Right lobe of liver (tissue), 6 donors: ENCODE data around the gene TRMT44. TPM values are rescaled to one million over a fixed set of nuclear protein-coding genes. Genes with fewer than 3 reads are reported as not detected.

ENCODE experiments used
- ATAC-seq, 4 donors: fragments of 200-7000 bp; cut with Tn5 transposase; one replicate each; pipeline ENCODE4 v1.9.1; 2020; ENCODE audit warnings: mild to moderate bottlenecking in 4 of 4, moderate library complexity in 4 of 4
- DNase-seq, 3 donors: peaks; one replicate each; pipeline ENCODE4 v3.0.0-alpha.2; 2020
- H3K27ac ChIP-seq, 3 donors: fragments of 200-600 bp; one replicate each; pipeline ENCODE4 v1.8.0; 2022
- H3K27me3 ChIP-seq, 2 donors: fragments of 200-600 bp; one replicate each; pipeline ENCODE4 v1.8.0; 2022
- H3K36me3 ChIP-seq, 4 donors: fragments of 200-600 bp; sonication (generic) in 1 of 4; one replicate each; pipeline versions ENCODE4 v1.5.1 to v1.8.0; 2017 to 2022; ENCODE audit warnings: control low read depth in 1 of 4
- H3K4me1 ChIP-seq, 4 donors: fragments of 200-600 bp; sonication (generic) in 1 of 4; one replicate each; pipeline versions ENCODE4 v1.5.1 to v1.8.0; 2017 to 2022; ENCODE audit warnings: control low read depth in 1 of 4
- H3K4me3 ChIP-seq, 3 donors: fragments of 200-600 bp; one replicate each; pipeline ENCODE4 v1.8.0; 2022
- H3K9me3 ChIP-seq, 4 donors: fragments of 200-600 bp; sonication (generic) in 1 of 4; one replicate each; pipeline versions ENCODE4 v1.5.1 to v1.8.0; 2017 to 2022; ENCODE audit warnings: control low read depth in 1 of 4
- POLR2A ChIP-seq: fragments of 450-650 bp; IDR thresholded peaks from one replicate; pipeline ENCODE4 v1.6.1; 2017; ENCODE audit warnings: antibody characterized with exemption, mild to moderate bottlenecking
- WGBS: methylation state at CpG from one replicate; pipeline ENCODE4 v1.1.6; 2018; ENCODE audit warnings: low coverage, low lambda C conversion rate; ENCODE audit not compliant: insufficient coverage; ENCODE audit errors: missing lambda C conversion rate; 5-methylcytosine and 5-hydroxymethylcytosine counted together
- intact Hi-C, 2 donors: fragments of 100-400 bp; cut with DNase I; formaldehyde crosslinking; loops; one replicate each; pipeline versions ENCODE4 v1.11.2 to v1.14.1; 2022
- total RNA-seq, 6 experiments: library from RNA; depleted of rRNA in 2 of 6; stranded (reverse); fragments of >200 nt in 2 of 6; fragmentation: NEBNext Ultra II Directional in 3 of 6; extraction: Animal tissue kit (Norgen Biotek cat#: 25700) in 3 of 6; gene quantifications; one replicate each; pipeline versions ENCODE4 v1.1.0 to v1.2.4, GENCODE V29; 2016 to 2023
- TF ChIP-seq, protein P1 (sequence below), 4 donors: fragments of 200-600 bp in 3 of 4; fragments of 450-650 bp in 1 of 4; IDR thresholded peaks; one replicate each; pipeline versions ENCODE4 v1.5.1 to v1.8.0; 2016 to 2022; ENCODE audit warnings: antibody characterized with exemption in 4 of 4, mild to moderate bottlenecking in 2 of 4
- donor health status: DM: no; HTN: yes; CAD: no.
- donor health status: DM: no; HTN: no; CAD: no.
- donor health status: DM: no; HTN: no; CAD: no.
- donor health status: DM: no; HTN: yes; CAD: no.
- donor health status: DM: no; HTN: yes; CAD: no.

TRMT44 gene
- total RNA-seq, 6 experiments from 2014 or later, result 8.8 to 10.6 (median 9.6) TPM

DNA sequence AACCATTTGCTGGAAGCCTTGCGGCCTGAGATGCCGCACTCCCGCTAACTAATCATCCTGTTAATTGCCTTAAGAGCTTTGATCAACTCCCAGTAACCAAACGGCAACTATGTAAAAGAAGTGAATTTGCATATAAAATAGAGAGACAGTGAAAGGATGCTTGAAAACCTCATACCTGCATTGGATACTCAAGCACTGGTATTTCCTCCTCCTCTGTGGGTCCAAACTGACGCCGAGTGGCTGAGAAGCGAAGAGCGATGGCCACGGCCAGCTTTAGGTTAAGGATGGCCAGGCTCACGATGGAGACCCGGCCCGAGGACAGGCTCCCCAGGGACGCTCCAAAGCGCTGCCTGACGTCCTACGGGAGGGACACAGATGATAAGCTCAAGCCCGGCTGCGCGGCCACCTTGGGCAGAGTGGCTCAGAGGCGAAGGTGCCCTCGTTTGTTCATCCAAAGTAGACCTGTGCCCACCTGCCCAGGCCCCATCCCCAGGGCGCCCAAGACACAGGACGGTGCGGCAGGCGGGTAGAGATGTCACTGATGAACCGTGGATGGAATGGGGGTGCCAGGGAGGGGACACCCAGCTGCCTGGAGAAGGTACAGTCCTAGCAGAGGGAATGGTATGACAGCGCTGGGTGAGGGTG is 43.7 kb upstream of the TRMT44 start:
- H3K4me3 ChIP-seq, result no peak overlapping the region
- no peak for DNase-seq
- no peaks in the 10 kb centered on the region for H3K4me1 ChIP-seq
- no peak for ATAC-seq
- 97% methylated on average over 14 of the region's 27 CpGs for WGBS
- H3K27ac ChIP-seq, result no peak overlapping the region
- H3K36me3 ChIP-seq, result peaks cover 0 to 13% (median 3%) of the 10 kb centered on the region in 4 donors
- intact Hi-C loops, result no loop called here
- no peaks in the 10 kb centered on the region for H3K9me3 ChIP-seq
- TF ChIP-seq POLR2A, result no peak
- H3K27me3 ChIP-seq, result no peaks in the 10 kb centered on the region

DNA sequence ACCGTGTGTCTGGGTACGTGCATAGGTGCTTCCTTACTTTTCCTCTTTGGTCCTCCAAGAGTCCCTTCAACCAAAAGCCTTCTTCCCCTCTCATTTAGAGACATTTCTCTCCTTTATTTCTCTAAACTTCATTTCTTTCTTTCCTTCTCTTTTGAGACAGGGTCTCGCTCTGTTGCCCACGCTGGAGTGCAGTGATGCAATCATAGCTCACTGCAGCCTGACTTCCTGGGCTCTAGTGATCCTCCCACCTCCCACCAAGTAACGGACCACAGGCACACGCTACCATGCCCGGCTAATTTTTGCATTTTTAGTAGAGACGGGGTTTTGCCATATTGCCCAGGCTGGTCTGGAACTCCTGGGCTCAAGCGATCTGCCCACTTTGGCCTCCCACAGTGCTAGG is 42.2 kb upstream of the TRMT44 start:
- Histone ChIP-seq H3K27ac (no peak overlapping the region), H3K4me3 (no peak overlapping the region), H3K27me3 (no peaks in the 10 kb centered on the region), H3K4me1 (no peaks in the 10 kb centered on the region), H3K36me3 (peaks cover 0 to 9% (median 3%) of the 10 kb centered on the region in 4 donors), H3K9me3 (no peaks in the 10 kb centered on the region)
- TF ChIP-seq, protein P1, sequence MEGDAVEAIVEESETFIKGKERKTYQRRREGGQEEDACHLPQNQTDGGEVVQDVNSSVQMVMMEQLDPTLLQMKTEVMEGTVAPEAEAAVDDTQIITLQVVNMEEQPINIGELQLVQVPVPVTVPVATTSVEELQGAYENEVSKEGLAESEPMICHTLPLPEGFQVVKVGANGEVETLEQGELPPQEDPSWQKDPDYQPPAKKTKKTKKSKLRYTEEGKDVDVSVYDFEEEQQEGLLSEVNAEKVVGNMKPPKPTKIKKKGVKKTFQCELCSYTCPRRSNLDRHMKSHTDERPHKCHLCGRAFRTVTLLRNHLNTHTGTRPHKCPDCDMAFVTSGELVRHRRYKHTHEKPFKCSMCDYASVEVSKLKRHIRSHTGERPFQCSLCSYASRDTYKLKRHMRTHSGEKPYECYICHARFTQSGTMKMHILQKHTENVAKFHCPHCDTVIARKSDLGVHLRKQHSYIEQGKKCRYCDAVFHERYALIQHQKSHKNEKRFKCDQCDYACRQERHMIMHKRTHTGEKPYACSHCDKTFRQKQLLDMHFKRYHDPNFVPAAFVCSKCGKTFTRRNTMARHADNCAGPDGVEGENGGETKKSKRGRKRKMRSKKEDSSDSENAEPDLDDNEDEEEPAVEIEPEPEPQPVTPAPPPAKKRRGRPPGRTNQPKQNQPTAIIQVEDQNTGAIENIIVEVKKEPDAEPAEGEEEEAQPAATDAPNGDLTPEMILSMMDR (IDR thresholded peaks at IDR 0.05), result no peak
- no peak for TF ChIP-seq POLR2A
- ATAC-seq (no peak), DNase-seq (no peak)
- intact Hi-C loops, result no loop called here
- 71% methylated on average over 9 of the region's 9 CpGs for WGBS

DNA sequence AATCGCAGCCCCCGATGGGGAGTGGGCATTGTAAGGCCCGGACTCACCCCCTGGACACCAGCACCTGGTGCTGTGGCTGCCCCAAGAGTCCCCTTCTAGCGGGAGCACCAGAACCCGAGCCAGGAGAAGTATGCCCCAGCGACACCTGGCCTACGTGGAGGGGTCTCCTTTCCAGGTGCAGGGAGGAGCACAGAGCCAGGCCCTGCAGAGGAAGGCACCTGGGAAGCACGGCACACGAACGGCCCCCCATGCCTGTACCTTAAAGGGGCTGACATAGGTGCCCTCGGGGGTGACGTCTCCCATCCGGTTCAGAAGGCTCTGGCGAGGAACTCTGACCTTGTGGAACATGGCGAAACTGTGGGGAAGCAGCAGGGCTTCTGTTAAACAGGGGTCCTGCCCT is 41.3 kb upstream of the TRMT44 start:
- no peak for DNase-seq
- no peak for ATAC-seq

DNA sequence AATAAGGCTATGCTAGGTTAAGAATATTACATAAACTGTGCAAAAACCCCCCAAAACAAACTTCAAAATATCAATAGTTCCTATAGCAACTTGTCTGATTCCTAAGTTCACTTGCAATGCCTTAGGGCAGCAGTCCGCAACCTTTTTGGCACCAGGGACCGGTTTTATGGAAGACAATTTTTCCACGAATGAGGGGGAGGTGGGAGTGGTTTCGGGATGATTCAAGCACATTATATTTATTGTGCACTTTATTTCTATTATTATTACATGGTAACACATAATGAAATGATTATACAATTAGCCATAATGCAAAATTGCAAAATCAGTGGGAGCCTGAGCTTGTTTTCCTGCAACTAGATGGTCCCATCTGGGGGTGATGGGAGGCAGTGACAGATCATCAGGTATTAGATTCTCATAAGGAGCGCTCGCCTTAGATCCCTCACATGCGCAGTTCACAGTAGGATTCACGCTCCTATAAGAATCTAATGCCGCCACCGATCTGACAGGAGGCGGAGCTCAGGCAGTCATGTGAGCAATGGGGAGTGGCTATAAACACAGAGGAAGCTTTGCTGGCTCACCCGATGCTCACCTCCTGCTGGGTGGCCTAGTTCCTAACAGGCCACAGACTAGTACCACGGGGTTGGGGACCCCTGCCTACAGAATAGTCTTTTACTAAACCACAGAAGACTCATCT is 39.8 kb upstream of the TRMT44 start:
- Histone ChIP-seq H3K4me3 (no peak overlapping the region), H3K36me3 (peaks cover 0 to 13% (median 3%) of the 10 kb centered on the region in 4 donors), H3K9me3 (no peaks in the 10 kb centered on the region), H3K27me3 (no peaks in the 10 kb centered on the region), H3K4me1 (no peaks in the 10 kb centered on the region), H3K27ac (no peak overlapping the region)
- intact Hi-C loops, result loop anchor here in 1 of 2 donors (10.0 kb wide), 1 partner anchor 226 kb away; no protein-coding TSS in a partner anchor
- DNase-seq (no peak), ATAC-seq (no peak)
- TF ChIP-seq POLR2A, result no peak
- TF ChIP-seq, protein P1 (IDR thresholded peaks at IDR 0.05), result no peak
- WGBS, result 95% methylated on average over 6 of the region's 13 CpGs

More for the DNA sequence above, 41.3 kb upstream of the TRMT44 start:
- H3K4me3 ChIP-seq, result no peak overlapping the region
- H3K27me3 ChIP-seq, result no peaks in the 10 kb centered on the region
- peaks cover 0 to 6% (median under 1%) of the 10 kb centered on the region in 4 donors for H3K36me3 ChIP-seq
- WGBS, result 93% methylated on average over 3 of the region's 15 CpGs
- no peaks in the 10 kb centered on the region for H3K9me3 ChIP-seq
- no peaks in the 10 kb centered on the region for H3K4me1 ChIP-seq
- TF ChIP-seq, protein P1 (IDR thresholded peaks at IDR 0.05), result no peak
- no peak for TF ChIP-seq POLR2A
- intact Hi-C loops, result no loop called here
- no peak overlapping the region for H3K27ac ChIP-seq

DNA sequence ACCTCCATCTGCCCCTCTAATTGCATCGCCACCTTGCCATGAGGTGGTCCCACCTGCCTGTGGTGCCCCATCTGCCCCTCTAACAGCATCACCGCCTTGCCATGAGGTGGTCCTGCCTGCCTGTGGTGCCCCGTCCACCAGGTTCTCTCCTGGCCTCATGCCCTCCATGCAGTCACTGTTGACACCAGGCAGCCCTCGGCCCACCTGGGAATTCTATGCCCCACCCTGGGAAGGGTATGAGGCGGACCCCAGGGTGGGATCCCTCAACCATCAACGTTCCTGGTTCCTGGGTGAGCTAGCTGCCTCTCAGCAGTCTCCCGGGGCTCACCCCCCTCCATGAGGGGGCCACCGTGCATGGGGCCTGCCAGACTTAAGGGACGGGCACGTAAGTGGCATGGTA is 38.9 kb upstream of the TRMT44 start:
- TF ChIP-seq, protein P1 (IDR thresholded peaks at IDR 0.05), result no peak
- no peak for TF ChIP-seq POLR2A
- DNase-seq (no peak), ATAC-seq (no peak)
- WGBS, result 100% methylated on average over 2 of the region's 10 CpGs
- Histone ChIP-seq H3K27ac (no peak overlapping the region), H3K27me3 (no peaks in the 10 kb centered on the region), H3K9me3 (no peaks in the 10 kb centered on the region), H3K4me1 (no peaks in the 10 kb centered on the region), H3K4me3 (no peak overlapping the region), H3K36me3 (peaks cover 0 to 13% (median 3%) of the 10 kb centered on the region in 4 donors)
- intact Hi-C loops, result loop anchor here in 1 of 2 donors (10.0 kb wide), 1 partner anchor 227 kb away; no protein-coding TSS in a partner anchor
